ENCODE measurements around the gene NBEA.

NBEA gene

GRCh38 chr13:35720690-35721554, 778.9 kb downstream of the NBEA start:
- DNase-seq (ENCODE audit: extremely low read depth in 1 of 2, low read depth in 1 of 2), result peak in 1 of 2 donors; percentile 13
